ENCODE data around the gene CDH13.

The CDH13 gene

DNA sequence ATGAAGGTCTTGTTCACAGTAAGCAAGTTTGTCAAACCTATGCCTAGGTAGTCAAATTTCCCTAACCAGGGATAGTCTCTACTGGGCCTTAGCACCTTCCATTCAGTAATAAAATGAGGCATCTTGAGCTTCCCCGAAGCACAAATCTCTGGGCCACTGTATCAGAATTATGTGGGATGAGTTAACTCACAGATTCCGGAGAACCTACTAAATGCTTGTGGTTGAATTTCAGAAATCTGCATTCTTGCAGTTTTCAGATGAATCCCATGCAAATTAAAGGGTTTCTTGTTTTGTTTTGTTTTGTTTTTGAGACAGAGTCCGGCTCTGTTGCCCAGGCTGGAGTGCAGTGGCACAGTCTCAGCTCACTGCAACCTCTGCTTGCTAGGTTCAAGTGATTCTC is 702.2 kb downstream of the CDH13 start:
- DNase-seq: no peak

DNA sequence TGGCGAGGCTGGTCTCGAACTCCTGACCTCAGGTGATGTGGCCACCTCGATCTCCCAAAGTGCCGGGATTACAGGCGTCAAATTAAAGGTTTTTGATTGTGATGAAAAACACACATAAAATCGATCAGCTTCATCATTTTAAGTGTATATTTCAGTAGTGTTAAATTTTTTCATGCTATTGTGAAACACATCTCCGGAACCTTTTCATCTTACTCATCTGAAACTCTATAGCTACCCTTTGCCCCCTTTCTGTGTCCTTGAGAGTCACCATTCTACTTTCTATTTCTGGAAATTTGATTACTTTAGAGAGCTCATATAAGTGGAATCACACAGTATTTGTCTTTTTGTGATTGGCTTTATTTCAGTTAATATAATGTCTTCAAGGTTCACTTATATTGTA is 702.7 kb downstream of the CDH13 start:
- DNase-seq: no peak

DNA sequence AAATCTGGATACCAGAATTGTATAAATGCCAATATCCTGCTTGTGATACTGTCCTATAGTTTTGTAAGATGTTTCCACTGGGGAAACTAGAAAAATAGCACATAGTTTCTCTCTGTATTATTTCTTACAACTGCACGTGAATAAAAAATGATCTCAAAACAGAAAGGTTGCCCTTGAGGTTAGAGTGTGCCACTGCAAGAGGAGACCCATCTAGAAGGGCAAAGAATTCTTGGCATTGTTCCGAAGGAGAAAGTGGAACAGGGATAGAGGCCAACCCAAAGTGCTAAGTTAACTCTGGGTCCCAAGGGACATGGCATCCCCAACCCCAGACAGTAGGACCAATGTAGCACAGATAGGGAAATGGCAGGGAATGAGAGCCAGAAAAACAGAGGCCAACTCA is 703.5 kb downstream of the CDH13 start:
- DNase-seq: no peak

DNA sequence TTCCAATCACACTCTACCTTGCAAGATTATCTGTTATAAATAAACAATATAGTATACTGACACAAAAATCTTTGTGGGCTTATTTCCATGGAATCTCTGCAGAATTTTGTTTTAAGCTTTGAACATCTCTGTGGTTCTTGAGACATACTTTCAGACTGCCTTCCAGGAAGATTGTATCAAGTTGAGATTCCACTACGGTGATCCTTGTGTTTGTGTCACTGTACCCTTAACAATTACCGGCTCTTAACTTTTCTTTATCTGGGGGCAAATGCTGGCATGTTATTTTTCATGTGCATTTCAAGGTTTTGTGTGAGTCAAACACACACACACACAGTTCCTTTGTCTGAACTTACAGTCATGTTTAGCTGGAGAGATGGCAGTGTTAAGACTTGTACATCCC is 708.3 kb downstream of the CDH13 start:
- no peak for DNase-seq

- DNase-seq: no peak
Measured at GRCh38 chr16:83336603-83337002, 709.8 kb downstream of the CDH13 start.

DNA sequence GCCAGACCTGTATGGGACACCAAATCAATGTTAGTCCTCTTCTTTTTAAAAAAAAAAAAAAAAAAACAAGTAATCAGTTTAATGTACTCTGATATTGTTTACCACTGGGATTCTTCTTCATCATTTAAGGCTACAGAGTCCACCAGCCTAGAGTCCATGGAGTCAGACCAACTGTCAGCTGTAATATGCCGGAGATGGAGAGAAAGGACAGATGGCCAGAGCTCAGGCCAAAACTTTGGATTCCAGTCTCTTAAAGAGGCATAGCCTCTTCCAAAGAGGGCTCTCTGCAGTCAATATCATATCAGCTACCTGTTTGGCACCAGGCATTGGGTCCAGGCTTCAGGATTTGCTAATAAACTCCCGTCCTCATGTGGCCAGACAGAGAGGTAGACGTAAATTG is 711.4 kb downstream of the CDH13 start:
- no peak for DNase-seq

DNA sequence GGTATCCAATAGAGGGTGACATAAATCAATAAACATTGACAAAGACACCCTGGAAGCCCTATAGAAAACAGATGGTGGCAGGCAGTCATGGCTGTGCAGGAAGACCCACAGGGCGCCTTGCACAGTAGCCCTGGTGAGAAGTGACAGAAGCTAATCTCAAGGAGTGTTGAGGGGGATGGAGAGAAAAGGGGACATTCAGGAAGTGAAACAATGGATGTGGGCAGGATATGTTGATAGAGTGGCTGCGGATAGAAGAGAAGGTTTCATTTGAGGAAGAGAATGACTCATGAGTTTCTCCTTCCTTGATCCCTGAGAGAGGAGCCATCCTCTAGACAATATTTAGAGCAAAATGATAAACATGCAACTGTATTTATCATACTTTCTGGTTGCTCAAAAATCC is 712.2 kb downstream of the CDH13 start:
- DNase-seq: no peak

DNA sequence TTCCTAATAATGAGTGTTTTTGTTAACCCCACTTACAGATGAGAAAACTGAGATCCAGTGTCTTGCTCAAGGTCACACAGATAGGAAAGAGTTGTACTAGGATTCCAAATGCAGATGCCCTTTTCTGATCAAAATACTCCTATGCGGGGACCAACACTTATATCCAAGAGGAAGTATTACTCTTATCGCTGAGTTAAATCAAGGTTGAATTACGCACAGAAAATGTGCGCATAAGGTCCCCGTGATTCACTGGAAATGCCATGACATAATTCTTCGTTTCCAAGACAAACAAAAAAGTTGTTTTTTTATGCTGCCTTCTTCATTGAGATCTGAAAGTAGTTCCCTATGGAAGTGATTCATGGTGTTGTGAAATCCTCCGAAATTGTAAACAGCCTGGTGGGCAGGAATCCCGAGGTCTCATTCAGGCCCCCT is 717.2 kb downstream of the CDH13 start:
- DNase-seq: no peak

DNA sequence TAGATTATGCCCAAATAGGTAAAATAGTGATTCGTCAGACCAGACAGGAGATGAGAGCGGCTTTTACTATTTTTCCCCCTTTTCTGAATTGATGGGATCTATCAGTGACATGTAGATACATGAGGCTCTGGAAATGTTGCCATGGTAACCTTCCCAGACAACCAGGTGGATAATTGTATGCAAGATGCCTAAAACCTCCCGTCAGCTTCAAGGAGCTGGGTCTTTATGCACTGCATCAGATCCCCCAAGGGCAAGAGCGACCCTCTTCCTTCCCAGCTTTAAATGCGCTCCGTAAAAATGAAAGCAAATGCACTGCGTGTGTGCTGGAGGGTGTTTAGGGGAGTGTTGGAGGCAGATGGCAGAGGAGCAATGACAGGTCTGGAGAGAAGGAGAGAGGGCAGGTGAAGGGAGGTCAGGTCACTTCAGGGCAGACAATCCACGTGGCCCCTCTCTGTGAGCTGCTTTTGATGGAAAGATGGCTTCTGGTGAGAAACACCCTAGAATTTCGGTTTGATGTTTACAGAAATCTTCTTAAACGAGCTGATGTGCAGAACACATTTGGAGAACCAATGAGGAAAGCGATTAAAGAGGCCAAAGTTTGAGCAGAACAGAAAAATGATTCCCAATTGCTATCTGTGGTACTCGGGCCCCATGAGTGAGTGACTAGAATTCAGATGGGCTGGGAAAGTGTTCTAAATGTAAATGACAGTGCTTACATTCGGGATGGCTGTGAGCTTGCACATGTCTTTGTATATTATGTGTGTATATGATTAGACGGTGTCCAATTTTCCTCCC is 719.3 kb downstream of the CDH13 start:
- DNase-seq: no peak

DNA sequence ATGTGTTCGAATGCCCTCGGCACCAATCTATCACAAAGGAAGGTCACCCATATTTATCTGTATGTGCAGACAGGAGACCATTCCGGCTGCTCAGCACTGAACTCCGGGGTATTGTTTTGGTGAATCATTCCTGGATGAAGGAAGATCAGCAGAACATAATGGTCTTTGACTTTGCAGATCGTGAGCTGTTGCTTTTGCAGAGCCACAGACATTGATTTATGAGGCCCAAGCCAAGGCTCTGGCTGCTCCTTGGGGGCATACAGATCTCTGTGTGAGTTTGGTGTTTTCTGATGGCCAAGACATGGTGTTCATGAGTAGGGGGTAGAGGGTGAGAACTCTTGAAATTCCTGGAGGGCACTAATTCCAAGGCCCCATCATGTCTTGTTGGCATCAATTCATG is 722.2 kb downstream of the CDH13 start:
- DNase-seq: no peak

DNA sequence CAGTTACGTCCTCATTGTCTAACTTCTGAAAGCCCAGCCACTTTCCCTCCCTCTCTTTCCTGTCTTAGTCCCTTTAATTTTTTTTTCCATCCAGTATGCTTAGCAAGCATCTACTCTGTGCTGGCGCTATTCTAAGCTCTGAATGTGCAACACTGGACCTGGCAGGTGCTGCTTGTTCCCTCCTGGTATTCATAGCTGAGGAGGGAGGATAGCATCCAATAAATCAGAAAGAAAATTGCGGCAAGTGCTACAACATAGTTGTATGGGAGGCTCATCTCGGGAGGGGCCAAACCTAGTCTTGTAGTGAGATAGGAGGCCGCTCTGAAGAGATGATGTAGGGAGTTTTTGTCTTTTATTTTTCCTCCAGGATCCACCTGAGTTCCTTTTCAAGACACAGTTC is 723.7 kb downstream of the CDH13 start:
- DNase-seq: no peak

- no peak for DNase-seq
Measured at GRCh38 chr16:83351846-83352245, 725.1 kb downstream of the CDH13 start.

GRCh38 chr16:83353241-83353640 is 726.5 kb downstream of the CDH13 start:
- DNase-seq: no peak

DNA sequence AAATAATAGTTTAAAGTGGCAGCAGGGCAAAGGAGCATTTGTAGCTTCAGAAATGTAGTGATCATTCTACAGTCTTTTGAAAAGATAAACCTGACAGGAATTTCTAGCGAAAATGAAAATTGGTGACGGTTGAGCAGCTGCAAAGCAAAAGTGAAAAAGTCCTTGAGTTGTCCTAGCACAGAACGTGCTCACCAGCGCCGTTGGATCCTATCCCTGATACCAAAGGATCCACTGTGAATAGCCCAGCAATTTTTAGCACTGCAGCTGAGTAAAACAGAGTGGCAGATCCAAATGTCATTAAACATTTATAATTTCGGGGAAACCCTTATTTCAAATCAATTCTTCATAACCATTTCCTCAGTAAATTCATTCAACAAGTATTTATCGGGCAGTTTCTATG is 727.2 kb downstream of the CDH13 start:
- no peak for DNase-seq

DNA sequence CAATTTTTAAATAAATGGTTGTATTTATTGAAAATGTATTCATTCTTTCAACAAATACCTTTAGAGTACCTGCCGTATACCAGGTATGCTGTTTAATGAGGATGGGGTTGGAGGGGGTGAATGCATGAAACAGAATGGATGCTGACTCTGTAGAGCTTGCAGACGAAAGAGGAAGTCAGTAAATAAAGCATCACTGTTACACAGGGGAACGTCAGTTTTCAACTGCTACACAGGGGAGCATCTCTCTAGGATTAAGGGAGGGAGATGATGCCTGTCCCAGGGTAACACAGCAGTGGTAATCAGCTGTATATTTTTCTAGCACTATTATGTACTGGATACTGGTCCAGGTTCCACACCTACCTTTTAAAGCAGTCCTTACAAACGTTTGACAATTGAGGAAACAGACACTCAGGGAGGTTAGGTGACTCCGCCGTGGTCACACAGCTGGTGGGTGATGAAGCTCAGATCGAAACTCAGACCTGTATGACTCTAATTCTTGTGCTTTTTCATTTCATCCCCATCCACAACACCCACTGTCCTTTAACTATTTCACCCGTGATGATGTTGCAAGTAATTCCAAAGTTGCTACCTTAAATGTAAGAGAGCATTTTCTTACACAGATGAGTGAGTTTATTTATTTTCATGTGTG is 728.9 kb downstream of the CDH13 start:
- DNase-seq: no peak

GRCh38 chr16:83356266-83356665 is 729.5 kb downstream of the CDH13 start:
- no peak for DNase-seq

DNA sequence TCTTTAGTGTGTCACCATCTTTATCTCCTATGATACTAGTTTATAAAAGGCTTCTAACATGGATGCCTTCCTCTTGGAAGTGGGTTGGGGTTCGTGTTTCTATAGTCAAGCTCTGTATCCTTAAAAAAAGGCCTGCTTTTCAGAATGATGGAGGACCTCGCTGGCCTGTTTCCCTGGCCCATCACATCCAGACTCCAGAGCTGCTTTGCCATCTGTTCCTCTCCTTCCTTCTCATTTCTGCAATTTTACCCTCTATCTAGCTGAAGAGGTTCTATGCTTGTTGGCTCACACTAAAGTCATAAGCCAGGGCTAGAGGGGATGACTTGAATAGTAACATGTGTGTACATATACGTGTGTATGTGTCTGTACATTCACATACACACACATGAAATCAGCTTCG is 730.2 kb downstream of the CDH13 start:
- no peak for DNase-seq

DNA sequence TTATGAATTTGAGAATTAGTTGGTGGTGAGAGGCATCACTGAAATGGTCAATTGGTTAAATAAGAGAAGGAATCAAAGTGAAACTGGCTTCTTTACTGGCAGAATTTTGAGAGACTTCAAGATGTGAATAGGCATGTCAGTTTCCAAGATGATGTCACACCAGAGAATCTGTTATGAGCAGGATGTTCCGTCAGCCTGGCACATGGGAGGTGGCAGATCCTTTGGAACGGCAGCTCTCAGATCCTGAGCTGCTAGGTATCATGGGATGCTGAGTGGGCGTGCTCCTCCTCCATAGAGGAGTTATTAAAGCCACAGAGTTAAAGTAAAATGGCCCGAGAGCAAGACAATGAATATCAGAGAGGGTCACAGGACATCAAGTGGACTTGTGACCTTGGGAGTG is 736.8 kb downstream of the CDH13 start:
- no peak for DNase-seq

DNA sequence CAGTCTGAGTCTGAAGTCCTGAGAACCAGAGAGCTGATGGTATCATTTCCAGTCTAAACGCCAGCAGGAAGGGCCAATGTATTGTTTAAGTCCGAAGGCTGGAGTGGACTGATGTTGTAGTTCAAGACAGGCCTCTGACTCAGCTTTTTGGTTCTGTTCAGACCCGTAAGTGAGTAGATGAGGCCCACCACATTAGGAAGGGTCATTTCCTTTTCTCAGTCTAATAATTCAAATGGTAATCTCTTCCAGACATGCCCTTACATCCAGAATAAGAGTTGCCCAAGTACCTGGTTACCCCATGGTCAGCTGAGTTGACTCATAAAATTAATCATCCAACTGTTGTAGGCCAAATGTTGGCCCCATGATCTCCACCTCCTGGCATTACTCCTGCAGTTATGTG is 738.4 kb downstream of the CDH13 start:
- DNase-seq: no peak

DNA sequence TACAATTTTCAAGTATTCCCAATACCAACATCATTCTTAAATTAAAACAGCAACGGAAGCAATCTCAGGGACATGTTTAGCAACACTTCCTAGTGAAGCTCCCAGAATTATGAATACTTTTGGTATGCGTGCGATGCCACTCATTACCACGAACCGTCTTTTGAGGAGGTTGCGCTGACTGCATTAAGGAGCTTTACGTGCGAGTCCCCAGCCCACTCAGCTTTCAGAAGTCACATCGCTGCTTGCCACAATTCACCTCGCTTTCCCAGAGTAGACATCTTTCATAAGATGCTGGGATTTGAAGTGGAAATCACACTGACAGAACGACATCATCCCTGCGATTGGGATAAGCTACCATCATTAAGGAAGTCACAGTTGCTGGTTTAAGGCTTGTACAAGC is 739.5 kb downstream of the CDH13 start:
- no peak for DNase-seq

GRCh38 chr16:83374979-83375378 is 748.2 kb downstream of the CDH13 start:
- DNase-seq: no peak

GRCh38 chr16:83389751-83390150 is 763.0 kb downstream of the CDH13 start:
- DNase-seq: no peak

DNA sequence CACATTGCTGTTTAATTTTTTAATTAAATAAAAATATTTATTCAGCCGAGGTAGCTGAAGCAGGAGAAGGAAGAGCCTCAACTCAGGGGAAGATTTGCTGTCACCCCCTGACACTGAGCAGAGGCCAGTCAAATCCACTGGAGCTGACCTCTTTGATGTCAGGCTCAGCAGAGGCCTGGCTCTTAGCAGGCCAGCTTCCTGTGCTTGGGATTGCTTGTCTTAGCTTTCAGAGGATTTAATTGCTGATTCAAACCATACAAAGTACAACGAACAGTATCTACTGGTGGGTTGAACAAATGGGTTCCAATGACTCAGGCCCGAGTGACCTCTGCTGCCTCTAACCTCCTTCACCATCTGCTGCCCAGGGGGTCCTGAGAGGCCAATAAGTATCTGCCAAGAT is 764.0 kb downstream of the CDH13 start:
- DNase-seq: no peak

GRCh38 chr16:83392743-83393142 is 766.0 kb downstream of the CDH13 start:
- DNase-seq: no peak
